Trophoblast cell (in vitro differentiated cells and primary cell): ENCODE data around the gene GOLGA3.
"Not testable (repeated sequence)": the region's sequence is repeated elsewhere in the genome, so short reads cannot be mapped to it uniquely, and the experiment has no call there.

ENCODE experiments used
- DNase-seq, 2 donors: peaks; one replicate each; pipeline ENCODE4 v3.0.0-alpha.2; 2016
- H2AFZ ChIP-seq: 2 replicates; pipeline ENCODE4 v1.6.1; 2013; ENCODE audit warnings: low read length, moderate library complexity, mild to moderate bottlenecking; ENCODE audit not compliant: insufficient read depth, poor library complexity
- H2AK5ac ChIP-seq: 2 replicates; pipeline ENCODE4 v1.6.1; 2013; ENCODE audit warnings: mild to moderate bottlenecking, low read length
- H2BK120ac ChIP-seq: 2 replicates; pipeline ENCODE4 v1.6.1; 2013; ENCODE audit warnings: low read length, mild to moderate bottlenecking, moderate library complexity; ENCODE audit not compliant: insufficient read depth, poor library complexity
- H2BK12ac ChIP-seq: 2 replicates; pipeline ENCODE4 v1.6.1; 2013; ENCODE audit warnings: mild to moderate bottlenecking, low read length, moderate library complexity
- H2BK5ac ChIP-seq: 2 replicates; pipeline ENCODE4 v1.6.1; 2013; ENCODE audit warnings: low read length, low read depth, moderate library complexity, mild to moderate bottlenecking; ENCODE audit not compliant: poor library complexity
- H3K14ac ChIP-seq: 2 replicates; pipeline ENCODE4 v1.6.1; 2013; ENCODE audit warnings: mild to moderate bottlenecking, low read length
- H3K18ac ChIP-seq: 2 replicates; pipeline ENCODE4 v1.6.1; 2013; ENCODE audit warnings: mild to moderate bottlenecking, low read length
- H3K23ac ChIP-seq: 2 replicates; pipeline ENCODE4 v1.6.1; 2013; ENCODE audit warnings: low read length
- H3K27ac ChIP-seq: 2 replicates; pipeline ENCODE4 v1.5.1; 2013; ENCODE audit warnings: low read depth, mild to moderate bottlenecking, inconsistent platforms, low read length, moderate library complexity
- H3K27me3 ChIP-seq: 2 replicates; pipeline ENCODE4 v1.6.1; 2013; ENCODE audit warnings: inconsistent platforms, mild to moderate bottlenecking, low read length, moderate library complexity; ENCODE audit not compliant: insufficient read depth
- H3K36me3 ChIP-seq, 2 experiments: 1 replicate in 1 of 2; 2 replicates in 1 of 2; pipeline ENCODE4 v1.6.1; 2013; ENCODE audit warnings: low read length in 2 of 2, mild to moderate bottlenecking in 2 of 2, moderate library complexity in 1 of 2; ENCODE audit not compliant: insufficient read depth in 2 of 2, control insufficient read depth in 1 of 2
- H3K4ac ChIP-seq: 2 replicates; pipeline ENCODE4 v1.6.1; 2013; ENCODE audit warnings: low read depth, mild to moderate bottlenecking, low read length, moderate library complexity
- H3K4me1 ChIP-seq, 2 experiments: 1 replicate in 1 of 2; 2 replicates in 1 of 2; pipeline ENCODE4 v1.6.1; 2013; ENCODE audit warnings: low read length in 2 of 2, mild to moderate bottlenecking in 2 of 2, moderate library complexity in 1 of 2; ENCODE audit not compliant: insufficient read depth in 2 of 2, control insufficient read depth in 1 of 2
- H3K4me2 ChIP-seq: 2 replicates; pipeline ENCODE4 v1.6.1; 2013; ENCODE audit warnings: inconsistent platforms, mild to moderate bottlenecking, low read length, moderate library complexity
- H3K4me3 ChIP-seq: 2 replicates; pipeline ENCODE4 v1.5.1; 2013; ENCODE audit warnings: mild to moderate bottlenecking, low read depth, low read length, inconsistent platforms
- H3K79me1 ChIP-seq: one replicate; pipeline ENCODE4 v1.6.1; 2013; ENCODE audit warnings: low read length
- H3K79me2 ChIP-seq: 2 replicates; pipeline ENCODE4 v1.6.1; 2013; ENCODE audit warnings: low read length, mild to moderate bottlenecking; ENCODE audit not compliant: control insufficient read depth, insufficient read depth, poor library complexity
- H3K9ac ChIP-seq: 2 replicates; pipeline ENCODE4 v1.6.1; 2013; ENCODE audit warnings: mild to moderate bottlenecking, low read length
- H3K9me3 ChIP-seq: 2 replicates; pipeline ENCODE4 v1.6.1; 2013; ENCODE audit warnings: low read depth, mild to moderate bottlenecking, control low read depth, inconsistent platforms, low read length; ENCODE audit not compliant: insufficient read depth
- H4K12ac ChIP-seq: 2 replicates; pipeline ENCODE4 v1.6.1; 2013; ENCODE audit warnings: low read depth, mild to moderate bottlenecking, low read length, moderate library complexity
- H4K8ac ChIP-seq: 2 replicates; pipeline ENCODE4 v1.6.1; 2013; ENCODE audit warnings: low read depth, mild to moderate bottlenecking, low read length, moderate library complexity
- H4K91ac ChIP-seq: one replicate; pipeline ENCODE4 v1.6.1; 2013; ENCODE audit warnings: low read depth, mild to moderate bottlenecking, low read length, moderate library complexity
- WGBS: extraction: QIAGEN DNeasy Blood & Tissue Kit; methylation state at CpG from one replicate; pipeline ENCODE4 v1.1.7; 2013; ENCODE audit warnings: missing lambda C conversion rate; ENCODE audit not compliant: insufficient read length, insufficient coverage; ENCODE audit errors: extremely low coverage; 5-methylcytosine and 5-hydroxymethylcytosine counted together

The GOLGA3 gene

GRCh38 chr12:132812631-132813305 is 15.9 kb downstream of the GOLGA3 start:
- H2BK12ac ChIP-seq = no peak overlapping the region
- no peak overlapping the region for H3K4ac ChIP-seq
- no peak overlapping the region for H4K12ac ChIP-seq
- no peak overlapping the region for H3K18ac ChIP-seq
- H3K4me3 ChIP-seq = no peak overlapping the region
- H2BK5ac ChIP-seq = no peak overlapping the region
- no peak overlapping the region for H4K8ac ChIP-seq
- no peaks in the 10 kb centered on the region for H3K9me3 ChIP-seq
- no peaks in the 10 kb centered on the region for H3K4me1 ChIP-seq
- H3K79me1 ChIP-seq = no peaks in the 10 kb centered on the region
- H3K36me3 ChIP-seq = peaks cover 66 to 69% of the 10 kb centered on the region in 2 experiments
- no peak overlapping the region for H2BK120ac ChIP-seq
- H3K4me2 ChIP-seq = no peak overlapping the region
- no peaks in the 10 kb centered on the region for H3K27me3 ChIP-seq
- no CpG with 5 or more reads among the region's 8 CpGs for WGBS
- no peak overlapping the region for H3K14ac ChIP-seq
- H2AFZ ChIP-seq = no peak overlapping the region
- no peaks in the 10 kb centered on the region for H3K79me2 ChIP-seq
- H3K23ac ChIP-seq = no peak overlapping the region
- H3K9ac ChIP-seq = no peak overlapping the region
- no peak overlapping the region for H2AK5ac ChIP-seq
- H3K27ac ChIP-seq = no peak overlapping the region
- DNase-seq = no peak
- no peak overlapping the region for H4K91ac ChIP-seq

DNA sequence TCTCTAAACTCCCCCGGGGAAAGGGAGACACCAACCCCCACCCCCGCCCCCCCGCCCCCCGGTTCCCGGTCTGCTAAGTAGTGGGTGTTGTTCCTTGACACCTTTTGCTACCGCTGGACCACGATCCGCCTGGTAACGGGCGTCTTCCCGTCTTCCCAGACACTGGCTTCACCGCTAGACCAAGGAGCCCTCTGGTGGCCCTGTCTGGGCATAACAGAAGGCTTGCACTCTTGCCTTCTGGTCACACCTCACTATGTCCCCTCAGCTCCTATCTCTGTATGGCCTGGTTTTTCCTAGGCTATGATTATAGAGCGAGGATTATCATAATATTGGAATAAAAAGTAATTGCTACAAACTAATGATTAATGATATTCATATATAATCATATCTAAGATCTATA is 19.3 kb downstream of the GOLGA3 start:
- not testable (repeated sequence) for H4K8ac ChIP-seq, H2AK5ac ChIP-seq, H3K9ac ChIP-seq, H3K4me2 ChIP-seq, H3K79me2 ChIP-seq, H2AFZ ChIP-seq, H3K79me1 ChIP-seq, H3K4me3 ChIP-seq, H3K4ac ChIP-seq, H4K12ac ChIP-seq, H3K23ac ChIP-seq, H3K4me1 ChIP-seq, H4K91ac ChIP-seq, H3K18ac ChIP-seq, H2BK12ac ChIP-seq, H2BK120ac ChIP-seq, H3K27ac ChIP-seq, H3K27me3 ChIP-seq, H3K9me3 ChIP-seq, H2BK5ac ChIP-seq, H3K14ac ChIP-seq
- WGBS = no CpG with 5 or more reads among the region's 13 CpGs
- DNase-seq = peak; percentile 23 to 47
- H3K36me3 ChIP-seq = peaks cover 67 to 73% of the 10 kb centered on the region in 2 experiments

GRCh38 chr12:132807295-132808092 is 21.2 kb downstream of the GOLGA3 start:
- no peak for DNase-seq

GRCh38 chr12:132806857-132807256 is 21.8 kb downstream of the GOLGA3 start:
- Histone ChIP-seq H4K12ac (no peak overlapping the region), H4K91ac (no peak overlapping the region), H3K4me3 (no peak overlapping the region), H3K23ac (no peak overlapping the region), H3K14ac (no peak overlapping the region), H3K79me2 (peaks cover 2% of the 10 kb centered on the region), H4K8ac (no peak overlapping the region), H3K36me3 (peaks cover 72 to 75% of the 10 kb centered on the region in 2 experiments), H2BK12ac (no peak overlapping the region), H2AK5ac (no peak overlapping the region), H2AFZ (no peak overlapping the region), H3K4me1 (no peaks in the 10 kb centered on the region), H3K9me3 (peaks cover 4% of the 10 kb centered on the region), H3K4me2 (no peak overlapping the region), H2BK120ac (no peak overlapping the region), H3K79me1 (no peaks in the 10 kb centered on the region), H2BK5ac (no peak overlapping the region), H3K18ac (no peak overlapping the region), H3K27ac (no peak overlapping the region), H3K4ac (no peak overlapping the region), H3K9ac (no peak overlapping the region), H3K27me3 (no peaks in the 10 kb centered on the region)
- no CpG with 5 or more reads among the region's 18 CpGs for WGBS
- no peak for DNase-seq

More at GRCh38 chr12:132807295-132808092, 21.2 kb downstream of the GOLGA3 start:
- WGBS = no CpG with 5 or more reads among the region's 25 CpGs
- H2BK120ac ChIP-seq = no peak overlapping the region
- peaks cover 4% of the 10 kb centered on the region for H3K9me3 ChIP-seq
- H2BK5ac ChIP-seq = no peak overlapping the region
- no peak overlapping the region for H3K27ac ChIP-seq
- H3K4ac ChIP-seq = no peak overlapping the region
- H3K36me3 ChIP-seq = peaks cover 69 to 71% of the 10 kb centered on the region in 2 experiments
- H4K91ac ChIP-seq = no peak overlapping the region
- H3K23ac ChIP-seq = no peak overlapping the region
- no peak overlapping the region for H3K18ac ChIP-seq
- no peak overlapping the region for H3K4me2 ChIP-seq
- H3K4me3 ChIP-seq = no peak overlapping the region
- H3K79me2 ChIP-seq = peaks cover 2% of the 10 kb centered on the region
- no peaks in the 10 kb centered on the region for H3K27me3 ChIP-seq
- no peak overlapping the region for H2AK5ac ChIP-seq
- H4K8ac ChIP-seq = no peak overlapping the region
- no peaks in the 10 kb centered on the region for H3K79me1 ChIP-seq
- H2BK12ac ChIP-seq = no peak overlapping the region
- no peak overlapping the region for H3K14ac ChIP-seq
- H2AFZ ChIP-seq = no peak overlapping the region
- H3K4me1 ChIP-seq = no peaks in the 10 kb centered on the region
- no peak overlapping the region for H3K9ac ChIP-seq
- H4K12ac ChIP-seq = no peak overlapping the region
